Measurements from ENCODE around the gene KLK14.

The KLK14 gene

DNA sequence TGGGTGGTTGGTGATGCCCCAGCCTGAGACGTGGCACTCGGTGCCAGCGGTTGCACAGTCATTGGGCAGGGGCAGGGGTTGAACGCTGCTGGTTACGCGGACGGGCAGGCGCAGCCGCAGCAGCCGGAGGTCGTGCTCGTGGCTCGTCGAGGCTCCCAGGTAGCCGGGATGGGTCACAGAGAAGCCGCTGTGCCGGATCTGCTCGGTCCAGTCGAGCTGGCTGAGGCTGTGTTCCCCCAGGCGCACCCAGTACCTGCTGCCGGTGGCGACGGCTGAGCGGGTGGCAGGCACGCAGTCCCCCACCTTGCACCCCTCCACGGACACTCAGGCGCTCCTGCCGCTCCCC, 50.8 kb downstream of the KLK14 start:
- DNase-seq = no peak

DNA sequence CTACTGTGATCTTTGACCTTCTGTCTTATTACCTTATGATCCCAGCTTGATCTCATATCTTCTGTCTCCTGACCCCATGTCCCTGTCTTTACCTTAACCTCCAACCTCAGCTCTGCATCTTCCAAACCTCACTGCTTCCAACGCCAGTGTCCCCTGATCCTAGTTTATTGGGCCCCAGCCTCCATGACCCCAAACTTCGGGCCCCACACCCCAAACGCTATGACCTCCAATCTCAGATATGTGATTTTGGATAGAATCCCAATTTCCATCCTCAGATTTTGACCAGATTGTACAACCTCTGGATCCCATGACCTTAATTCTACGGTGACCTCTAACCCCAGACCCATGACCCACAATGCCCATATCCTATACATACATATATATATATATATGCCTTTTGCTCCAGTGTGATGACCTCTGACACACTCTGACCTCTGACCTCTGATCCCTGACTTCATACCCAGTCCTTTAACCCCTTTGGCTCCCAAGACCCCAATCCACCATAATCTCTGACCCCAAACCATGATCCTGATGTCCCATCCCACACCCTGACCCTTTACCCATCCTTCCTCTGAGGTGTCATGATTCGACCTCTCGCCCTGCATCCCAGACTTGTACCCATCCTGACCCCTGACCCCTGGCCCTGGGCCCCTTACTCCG, 51.3 kb downstream of the KLK14 start:
- no peak for DNase-seq

DNA sequence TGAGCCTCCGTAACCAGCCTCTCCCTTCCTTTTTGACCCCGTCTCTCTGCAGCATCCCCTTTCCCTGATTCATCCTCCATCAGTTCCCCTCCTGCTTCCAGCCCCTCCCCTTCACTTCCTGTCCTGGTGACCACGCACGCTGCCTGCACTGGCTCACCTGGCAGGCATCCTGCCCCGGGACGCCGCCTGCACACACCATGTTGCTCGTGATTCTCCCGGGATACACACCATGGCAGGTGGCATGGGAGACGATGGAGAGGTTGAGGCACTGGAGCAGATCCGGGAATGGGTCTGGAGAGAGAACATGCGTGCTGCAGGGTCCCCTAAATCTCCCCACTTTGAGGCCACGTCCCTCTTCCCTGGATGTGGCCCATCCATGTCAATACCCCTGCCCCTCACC, 52.1 kb downstream of the KLK14 start:
- DNase-seq = no peak

DNA sequence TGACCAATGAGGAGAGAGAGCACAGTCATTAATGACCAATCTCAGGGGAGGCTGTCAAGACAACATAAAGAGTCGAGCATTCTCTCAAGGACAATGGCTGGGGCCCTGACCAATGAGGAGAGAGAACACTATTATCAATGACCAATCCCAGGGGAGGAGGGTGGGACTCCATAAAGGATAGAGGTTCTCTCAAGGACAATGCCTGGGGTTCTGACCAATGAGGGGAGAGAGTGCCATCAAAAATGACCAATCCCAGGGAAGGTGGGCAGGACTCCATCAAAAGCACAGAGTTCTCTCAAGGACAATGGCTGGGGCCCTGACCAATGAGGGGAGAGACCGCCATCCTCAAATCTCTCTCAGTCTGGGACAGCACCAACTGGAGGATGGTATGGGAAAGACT, 53.0 kb downstream of the KLK14 start:
- no peak for DNase-seq

All from stimulated activated naive CD4-positive, alpha-beta T cell treated with Interleukin-2 at 50 U/mL for 16 hours (primary cell).